CD4-positive, alpha-beta memory T cell (primary cell): ENCODE results near the gene AVL9. TPM values are rescaled to one million over a fixed set of nuclear protein-coding genes. Genes with fewer than 3 reads are reported as not detected.
A peak's percentile ranks its signal among the peaks of the same experiment; 100 is the strongest.

ENCODE experiments used
- CTCF ChIA-PET: fragments of 350-600 bp; sonication (Branson Sonifier 250); formaldehyde crosslinking; loops from one replicate; lab custom pipeline; 2021; ENCODE audit warnings: inconsistent platforms; ENCODE audit not compliant: partially characterized antibody; lab: Charles Lee
- POLR2A ChIA-PET: fragments of 350-600 bp; sonication (Branson Sonifier 250); formaldehyde crosslinking; loops from one replicate; lab custom pipeline; 2021; ENCODE audit not compliant: partially characterized antibody; lab: Charles Lee
- DNase-seq, 5 donors: peaks; one replicate each; pipeline versions ENCODE4 v3.0.0 to v3.0.0-alpha.2; 2020 to 2022; ENCODE audit warnings: mixed read lengths in 1 of 5
- H3K27ac ChIP-seq: one replicate; pipeline ENCODE4 v1.7.0; 2013; ENCODE audit warnings: low read depth, low read length
- H3K27me3 ChIP-seq: 2 replicates; pipeline ENCODE4 v1.7.0; 2013; ENCODE audit warnings: mild to moderate bottlenecking, low read length, moderate library complexity; ENCODE audit not compliant: insufficient read depth
- H3K36me3 ChIP-seq: 2 replicates; pipeline ENCODE4 v1.7.0; 2013; ENCODE audit warnings: mild to moderate bottlenecking, low read length, moderate library complexity; ENCODE audit not compliant: insufficient read depth
- H3K4me1 ChIP-seq: 2 replicates; pipeline ENCODE4 v1.7.0; 2013; ENCODE audit warnings: mild to moderate bottlenecking, low read length, moderate library complexity; ENCODE audit not compliant: insufficient read depth
- H3K4me3 ChIP-seq, 2 donors: one replicate each; pipeline ENCODE4 v1.7.0; 2013; ENCODE audit warnings: low read length in 2 of 2, mild to moderate bottlenecking in 1 of 2
- H3K9me3 ChIP-seq, 2 donors: one replicate each; pipeline ENCODE4 v1.7.0; 2013; ENCODE audit warnings: low read length in 2 of 2, control low read depth in 1 of 2; ENCODE audit not compliant: control insufficient read depth in 1 of 2
- H3K27ac Mint-ChIP-seq, 7 donors: one replicate each; pipeline ENCODE4 v1.8.0; 2020 to 2021; ENCODE audit warnings: mixed read lengths in 7 of 7, mild to moderate bottlenecking in 6 of 7, inconsistent platforms in 3 of 7, moderate library complexity in 3 of 7
- H3K27me3 Mint-ChIP-seq, 2 donors: one replicate each; pipeline ENCODE4 v1.8.0; 2020 to 2021; ENCODE audit warnings: mixed read lengths in 2 of 2
- H3K36me3 Mint-ChIP-seq, 2 donors: one replicate each; pipeline ENCODE4 v1.8.0; 2020 to 2021; ENCODE audit warnings: mixed read lengths in 2 of 2, inconsistent platforms in 1 of 2, mild to moderate bottlenecking in 1 of 2
- H3K4me1 Mint-ChIP-seq, 4 donors: one replicate each; pipeline ENCODE4 v1.8.0; 2020 to 2021; ENCODE audit warnings: mixed read lengths in 4 of 4, mild to moderate bottlenecking in 1 of 4
- H3K4me3 Mint-ChIP-seq, 8 donors: one replicate each; pipeline ENCODE4 v1.8.0; 2020 to 2021; ENCODE audit warnings: mixed read lengths in 8 of 8, mild to moderate bottlenecking in 7 of 8, moderate library complexity in 6 of 8, inconsistent platforms in 3 of 8
- H3K9me3 Mint-ChIP-seq, 8 donors: one replicate each; pipeline ENCODE4 v1.8.0; 2020 to 2021; ENCODE audit warnings: mixed read lengths in 8 of 8, mild to moderate bottlenecking in 5 of 8, inconsistent platforms in 3 of 8, moderate library complexity in 1 of 8
- intact Hi-C: fragments of 100-400 bp; cut with micrococcal nuclease; formaldehyde crosslinking; loops from one replicate; pipeline ENCODE4 v1.15.1; 2023
- polyA plus RNA-seq, 2 donors: library from polyadenylated mRNA; unstranded; fragments of 300-500 nt; fragmentation: Illumina TruSeq; gene quantifications; one replicate each; pipeline ENCODE4 v1.2.3, GENCODE V29; 2021
- total RNA-seq, 2 experiments: library from RNA; stranded (reverse); gene quantifications; one replicate each; pipeline ENCODE4 v1.2.3, GENCODE V29; 2021

Gene AVL9
- total and polyA plus RNA-seq, 4 experiments from 2014 or later: 9.0 to 40.6 (median 26.4) TPM

DNA sequence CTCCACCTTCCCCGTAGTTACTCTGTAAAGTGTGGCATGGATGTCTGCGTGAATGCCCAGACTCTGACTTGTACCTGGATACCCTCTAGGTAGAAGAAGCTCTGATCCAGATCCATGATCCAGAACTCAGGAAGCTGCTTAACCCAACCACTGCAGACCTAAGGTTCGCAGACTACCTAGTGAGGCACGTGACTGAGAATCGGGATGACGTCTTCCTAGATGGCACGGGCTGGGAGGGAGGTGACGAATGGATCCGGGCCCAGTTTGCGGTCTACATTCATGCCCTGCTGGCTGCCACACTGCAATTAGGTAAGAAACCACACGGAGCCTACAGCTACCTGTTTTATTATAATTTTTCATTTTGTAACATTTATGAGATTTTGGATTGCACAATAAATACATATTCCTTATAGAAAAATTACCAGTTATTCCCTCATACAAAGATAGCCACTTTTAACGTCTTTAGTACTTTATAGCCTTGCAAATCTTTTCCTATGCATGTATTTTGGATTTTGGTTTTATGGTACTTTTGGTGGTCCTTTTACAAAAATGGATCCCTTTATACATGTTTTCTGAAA, 77.9 kb downstream of the AVL9 start:
- H3K4me1 ChIP-seq: no peaks in the 10 kb centered on the region
- no peaks in the 10 kb centered on the region for H3K27me3 Mint-ChIP-seq
- H3K27ac Mint-ChIP-seq: peak overlapping the region in 1 of 7 donors; percentile 12
- H3K4me3 Mint-ChIP-seq: no peak overlapping the region
- H3K9me3 Mint-ChIP-seq: no peaks in the 10 kb centered on the region
- H3K9me3 ChIP-seq: no peaks in the 10 kb centered on the region
- peaks cover 38 to 64% of the 10 kb centered on the region in 2 donors for H3K36me3 Mint-ChIP-seq
- peaks cover 59% of the 10 kb centered on the region for H3K36me3 ChIP-seq
- intact Hi-C loops: no loop called here
- DNase-seq: no peak
- no peaks in the 10 kb centered on the region for H3K4me1 Mint-ChIP-seq
- H3K4me3 ChIP-seq: no peak overlapping the region
- CTCF ChIA-PET: interaction anchor here (0.9 to 1.5 kb wide), 2 partner anchors 27 to 273 kb away, joined by 3 to 5 read pairs; no protein-coding TSS in a partner anchor
- H3K27me3 ChIP-seq: no peaks in the 10 kb centered on the region
- H3K27ac ChIP-seq: no peak overlapping the region
- POLR2A ChIA-PET: no interaction called here

DNA sequence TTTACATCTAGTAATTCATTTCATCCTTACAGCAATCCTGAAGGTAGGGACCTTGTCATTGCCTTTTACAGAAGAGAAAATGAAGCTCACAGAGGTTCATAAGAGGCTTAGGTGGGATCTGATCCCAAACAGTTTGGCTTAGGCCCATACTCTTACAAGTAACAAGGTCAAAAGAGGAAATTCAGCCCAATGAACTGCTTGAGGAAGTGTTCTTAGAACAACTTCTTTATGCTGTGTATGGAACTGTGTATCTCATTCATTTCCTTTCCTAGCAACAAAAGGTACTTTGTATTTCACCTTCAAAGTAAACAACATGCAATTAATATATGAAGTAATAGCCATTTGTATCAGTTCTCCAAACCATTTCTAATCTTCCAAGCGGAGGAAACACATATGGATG, 79.3 kb downstream of the AVL9 start:
- Histone ChIP-seq H3K9me3 (no peaks in the 10 kb centered on the region), H3K27ac (no peak overlapping the region), H3K36me3 (peaks cover 57% of the 10 kb centered on the region), H3K4me1 (no peaks in the 10 kb centered on the region), H3K4me3 (no peak overlapping the region), H3K27me3 (no peaks in the 10 kb centered on the region)
- POLR2A ChIA-PET: no interaction called here
- no peak for DNase-seq
- no peaks in the 10 kb centered on the region for H3K4me1 Mint-ChIP-seq
- CTCF ChIA-PET: interaction anchor here (1.5 kb wide), 1 partner anchor 272 kb away, joined by 5 read pairs; no protein-coding TSS in a partner anchor
- H3K27ac Mint-ChIP-seq: no peak overlapping the region
- intact Hi-C loops: no loop called here
- no peaks in the 10 kb centered on the region for H3K9me3 Mint-ChIP-seq
- H3K27me3 Mint-ChIP-seq: no peaks in the 10 kb centered on the region
- H3K36me3 Mint-ChIP-seq: peaks cover 38 to 63% of the 10 kb centered on the region in 2 donors
- H3K4me3 Mint-ChIP-seq: no peak overlapping the region

DNA sequence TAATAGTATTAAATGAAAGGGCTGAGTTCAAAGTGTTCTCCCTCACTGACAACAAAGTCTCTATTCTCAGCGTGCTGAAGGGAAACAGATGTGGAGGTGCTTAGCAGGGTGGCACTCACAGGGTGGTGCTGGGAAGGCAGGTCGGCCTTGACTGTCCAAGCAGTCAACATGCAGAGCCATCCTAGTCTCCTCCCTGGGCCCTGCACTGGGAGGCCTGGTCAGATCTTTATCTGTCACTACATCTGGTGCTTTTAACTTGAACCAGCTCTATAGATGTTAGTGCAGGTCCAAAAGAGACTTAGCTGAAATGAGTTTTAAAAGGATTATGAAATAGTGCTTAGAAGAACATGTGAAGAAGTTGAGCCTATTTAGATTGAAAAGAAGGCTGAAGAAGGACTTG, 82.1 kb downstream of the AVL9 start:
- POLR2A ChIA-PET: no interaction called here
- no peaks in the 10 kb centered on the region for H3K4me1 Mint-ChIP-seq

DNA sequence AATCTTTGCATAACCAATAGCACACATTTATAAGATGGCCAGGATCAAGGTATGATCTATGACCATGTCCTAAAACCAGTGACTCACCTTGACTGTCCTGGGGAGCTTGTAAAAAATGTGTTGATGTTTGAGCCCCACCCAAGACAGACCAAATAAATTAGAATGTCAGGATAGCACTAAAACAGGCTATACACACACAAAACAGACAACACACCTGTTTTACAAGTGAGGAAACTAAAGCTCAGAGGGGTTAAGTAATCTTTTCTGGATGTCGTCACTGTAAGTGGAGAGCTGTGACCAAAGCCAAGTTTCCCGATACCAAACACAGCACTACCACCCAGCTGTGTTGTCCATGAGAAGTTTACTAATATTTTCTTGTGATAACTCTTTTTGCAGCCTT, 84.5 kb downstream of the AVL9 start:
- POLR2A ChIA-PET: no interaction called here
- no peak overlapping the region for H3K4me3 Mint-ChIP-seq
- H3K27me3 ChIP-seq: no peaks in the 10 kb centered on the region

More for the DNA sequence above, 82.1 kb downstream of the AVL9 start:
- Mint-ChIP-seq H3K27me3 (no peaks in the 10 kb centered on the region), H3K27ac (peak overlapping the region in 2 of 7 donors; percentile 1 to 10), H3K36me3 (peaks cover 44 to 69% of the 10 kb centered on the region in 2 donors), H3K9me3 (no peaks in the 10 kb centered on the region), H3K4me3 (no peak overlapping the region)
- CTCF ChIA-PET: no interaction called here
- Histone ChIP-seq H3K27ac (no peak overlapping the region), H3K36me3 (peaks cover 65% of the 10 kb centered on the region), H3K4me1 (no peaks in the 10 kb centered on the region), H3K9me3 (no peaks in the 10 kb centered on the region), H3K27me3 (no peaks in the 10 kb centered on the region), H3K4me3 (no peak overlapping the region)
- intact Hi-C loops: no loop called here
- DNase-seq: no peak

GRCh38 chr7:32580646-32581045, 85.4 kb downstream of the AVL9 start:
- Mint-ChIP-seq H3K4me1 (no peaks in the 10 kb centered on the region), H3K9me3 (no peaks in the 10 kb centered on the region), H3K4me3 (no peak overlapping the region), H3K36me3 (peaks cover 42 to 70% of the 10 kb centered on the region in 2 donors), H3K27me3 (no peaks in the 10 kb centered on the region), H3K27ac (no peak overlapping the region)
- no peaks in the 10 kb centered on the region for H3K27me3 ChIP-seq
- H3K4me3 ChIP-seq: no peak overlapping the region
- intact Hi-C loops: no loop called here
- ChIA-PET POLR2A (no interaction called here), CTCF (interaction anchor here (0.6 kb wide), 1 partner anchor 8 kb away, joined by 3 read pairs; no protein-coding TSS in a partner anchor)
- no peaks in the 10 kb centered on the region for H3K4me1 ChIP-seq
- peaks cover 56% of the 10 kb centered on the region for H3K36me3 ChIP-seq
- H3K9me3 ChIP-seq: no peaks in the 10 kb centered on the region
- no peak for DNase-seq
- no peak overlapping the region for H3K27ac ChIP-seq

More for the DNA sequence above, 84.5 kb downstream of the AVL9 start:
- Mint-ChIP-seq H3K27me3 (no peaks in the 10 kb centered on the region), H3K27ac (no peak overlapping the region), H3K4me1 (no peaks in the 10 kb centered on the region), H3K36me3 (peaks cover 38 to 69% of the 10 kb centered on the region in 2 donors), H3K9me3 (no peaks in the 10 kb centered on the region)
- no peak overlapping the region for H3K27ac ChIP-seq
- H3K9me3 ChIP-seq: no peaks in the 10 kb centered on the region
- DNase-seq: no peak
- no peaks in the 10 kb centered on the region for H3K4me1 ChIP-seq
- H3K4me3 ChIP-seq: no peak overlapping the region
- CTCF ChIA-PET: no interaction called here
- intact Hi-C loops: no loop called here
- H3K36me3 ChIP-seq: peaks cover 63% of the 10 kb centered on the region

GRCh38 chr7:32582036-32582435, 86.7 kb downstream of the AVL9 start:
- no peaks in the 10 kb centered on the region for H3K9me3 Mint-ChIP-seq
- intact Hi-C loops: no loop called here
- H3K9me3 ChIP-seq: no peaks in the 10 kb centered on the region
- POLR2A ChIA-PET: no interaction called here
- peaks cover 0 to 3% (median 3%) of the 10 kb centered on the region in 4 donors for H3K4me1 Mint-ChIP-seq
- H3K4me3 Mint-ChIP-seq: no peak overlapping the region
- H3K4me1 ChIP-seq: no peaks in the 10 kb centered on the region
- peaks cover 48% of the 10 kb centered on the region for H3K36me3 ChIP-seq
- DNase-seq: no peak
- H3K27ac ChIP-seq: no peak overlapping the region
- H3K27me3 Mint-ChIP-seq: no peaks in the 10 kb centered on the region
- CTCF ChIA-PET: no interaction called here
- H3K36me3 Mint-ChIP-seq: peaks cover 31 to 67% of the 10 kb centered on the region in 2 donors
- no peaks in the 10 kb centered on the region for H3K27me3 ChIP-seq
- no peak overlapping the region for H3K27ac Mint-ChIP-seq
- no peak overlapping the region for H3K4me3 ChIP-seq

- intact Hi-C loops: no loop called here
- Mint-ChIP-seq H3K27me3 (no peaks in the 10 kb centered on the region), H3K4me3 (no peak overlapping the region), H3K27ac (peak overlapping the region in 1 of 7 donors; percentile 52), H3K9me3 (no peaks in the 10 kb centered on the region), H3K4me1 (peaks cover 0 to 5% (median 3%) of the 10 kb centered on the region in 4 donors), H3K36me3 (peaks cover 26 to 57% of the 10 kb centered on the region in 2 donors)
- no peak overlapping the region for H3K27ac ChIP-seq
- no peak overlapping the region for H3K4me3 ChIP-seq
- ChIA-PET POLR2A (no interaction called here), CTCF (no interaction called here)
- no peak for DNase-seq
- no peaks in the 10 kb centered on the region for H3K27me3 ChIP-seq
- H3K4me1 ChIP-seq: no peaks in the 10 kb centered on the region
- H3K9me3 ChIP-seq: no peaks in the 10 kb centered on the region
- peaks cover 37% of the 10 kb centered on the region for H3K36me3 ChIP-seq
Observed at GRCh38 chr7:32583791-32584190, 88.5 kb downstream of the AVL9 start.
